GM12865 (cell line): ENCODE results near the gene HNRNPM.

ENCODE experiments used
- DNase-seq: peaks from one replicate; pipeline ENCODE4 v3.0.0; 2010; ENCODE audit warnings: low read depth
- H3K4me3 ChIP-seq: 2 replicates; pipeline ENCODE4 v1.5.1; 2011; ENCODE audit warnings: mild to moderate bottlenecking, low read depth, low read length, control low read depth
- CTCF ChIP-seq: IDR thresholded peaks from 2 replicates; pipeline ENCODE4 v1.5.1; 2011; ENCODE audit warnings: low read length, control low read depth, low read depth, inconsistent platforms; ENCODE audit not compliant: insufficient read depth; ENCODE audit errors: missing control alignments

Gene HNRNPM

GRCh38 chr19:8490395-8490760, 45.6 kb downstream of the HNRNPM start:
- no peak overlapping the region for H3K4me3 ChIP-seq
- TF ChIP-seq CTCF = no peak
- no peak for DNase-seq

GRCh38 chr19:8490873-8491272, 46.1 kb downstream of the HNRNPM start:
- no peak for TF ChIP-seq CTCF
- DNase-seq = no peak
- no peak overlapping the region for H3K4me3 ChIP-seq

GRCh38 chr19:8491574-8491973, 46.8 kb downstream of the HNRNPM start:
- TF ChIP-seq CTCF = no peak
- no peak overlapping the region for H3K4me3 ChIP-seq
- DNase-seq = no peak

- H3K4me3 ChIP-seq = no peak overlapping the region
- no peak for TF ChIP-seq CTCF
- DNase-seq = no peak
Measured at GRCh38 chr19:8494158-8494557, 49.4 kb downstream of the HNRNPM start.

GRCh38 chr19:8498295-8498694, 53.5 kb downstream of the HNRNPM start:
- no peak for DNase-seq
- H3K4me3 ChIP-seq = no peak overlapping the region
- no peak for TF ChIP-seq CTCF

GRCh38 chr19:8499048-8499833, 54.5 kb downstream of the HNRNPM start:
- no peak for TF ChIP-seq CTCF

GRCh38 chr19:8500158-8500557, 55.4 kb downstream of the HNRNPM start:
- TF ChIP-seq CTCF = no peak
- DNase-seq = no peak
- H3K4me3 ChIP-seq = no peak overlapping the region

More at GRCh38 chr19:8499048-8499833, 54.5 kb downstream of the HNRNPM start:
- DNase-seq = no peak
- no peak overlapping the region for H3K4me3 ChIP-seq
